SK-N-SH treated with all-trans-retinoic acid at 6 μM for 48 hours (cell line): ENCODE data around the gene CDH26.

Experiments used
- ARNTL ChIP-seq: fragments of 450-650 bp; formaldehyde crosslinking; IDR thresholded peaks from 2 replicates; pipeline ENCODE4 v1.5.0; 2020; ENCODE audit warnings: low read depth, mild to moderate bottlenecking, moderate library complexity, borderline replicate concordance
- TF ChIP-seq, protein P1 (sequence below): fragments of 250-450 bp; sonication (Bioruptor Pico); IDR thresholded peaks from 2 replicates; pipeline ENCODE4 v1.8.0; 2021; ENCODE audit warnings: low read depth, mild to moderate bottlenecking, moderate library complexity, borderline replicate concordance
- TF ChIP-seq, protein P2 (sequence below): fragments of 250-450 bp; sonication (Bioruptor Pico); IDR thresholded peaks from 2 replicates; pipeline ENCODE4 v1.5.0; 2020; ENCODE audit warnings: mild to moderate bottlenecking, moderate library complexity

DNA sequence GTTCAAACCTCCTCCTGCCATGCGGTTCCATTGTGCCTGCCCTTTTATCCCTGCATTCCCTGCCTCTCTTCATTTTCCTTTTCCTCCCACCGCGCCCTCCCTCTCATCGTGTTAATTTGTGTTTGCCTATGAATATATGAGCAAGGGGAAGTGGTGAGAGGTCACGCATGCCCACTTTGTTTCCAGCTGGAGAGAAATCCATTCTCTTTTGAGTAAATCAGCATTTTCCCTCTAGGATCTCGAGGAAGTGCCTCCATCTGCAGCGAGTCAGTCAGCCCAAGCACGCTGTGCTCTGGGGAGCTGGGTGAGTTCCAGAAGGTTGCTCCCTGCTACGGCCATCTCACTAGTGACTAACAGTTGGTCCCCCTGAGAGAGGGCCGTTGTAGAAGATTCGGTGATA lies 42.9 kb downstream of the CDH26 start:
- TF ChIP-seq, protein P1, sequence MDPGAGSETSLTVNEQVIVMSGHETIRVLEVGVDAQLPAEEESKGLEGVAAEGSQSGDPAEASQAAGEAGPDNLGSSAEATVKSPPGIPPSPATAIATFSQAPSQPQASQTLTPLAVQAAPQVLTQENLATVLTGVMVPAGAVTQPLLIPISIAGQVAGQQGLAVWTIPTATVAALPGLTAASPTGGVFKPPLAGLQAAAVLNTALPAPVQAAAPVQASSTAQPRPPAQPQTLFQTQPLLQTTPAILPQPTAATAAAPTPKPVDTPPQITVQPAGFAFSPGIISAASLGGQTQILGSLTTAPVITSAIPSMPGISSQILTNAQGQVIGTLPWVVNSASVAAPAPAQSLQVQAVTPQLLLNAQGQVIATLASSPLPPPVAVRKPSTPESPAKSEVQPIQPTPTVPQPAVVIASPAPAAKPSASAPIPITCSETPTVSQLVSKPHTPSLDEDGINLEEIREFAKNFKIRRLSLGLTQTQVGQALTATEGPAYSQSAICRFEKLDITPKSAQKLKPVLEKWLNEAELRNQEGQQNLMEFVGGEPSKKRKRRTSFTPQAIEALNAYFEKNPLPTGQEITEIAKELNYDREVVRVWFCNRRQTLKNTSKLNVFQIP (CRISPR knock-in tag): no peak
- TF ChIP-seq ARNTL (CRISPR knock-in tag): no peak
- TF ChIP-seq, protein P2, sequence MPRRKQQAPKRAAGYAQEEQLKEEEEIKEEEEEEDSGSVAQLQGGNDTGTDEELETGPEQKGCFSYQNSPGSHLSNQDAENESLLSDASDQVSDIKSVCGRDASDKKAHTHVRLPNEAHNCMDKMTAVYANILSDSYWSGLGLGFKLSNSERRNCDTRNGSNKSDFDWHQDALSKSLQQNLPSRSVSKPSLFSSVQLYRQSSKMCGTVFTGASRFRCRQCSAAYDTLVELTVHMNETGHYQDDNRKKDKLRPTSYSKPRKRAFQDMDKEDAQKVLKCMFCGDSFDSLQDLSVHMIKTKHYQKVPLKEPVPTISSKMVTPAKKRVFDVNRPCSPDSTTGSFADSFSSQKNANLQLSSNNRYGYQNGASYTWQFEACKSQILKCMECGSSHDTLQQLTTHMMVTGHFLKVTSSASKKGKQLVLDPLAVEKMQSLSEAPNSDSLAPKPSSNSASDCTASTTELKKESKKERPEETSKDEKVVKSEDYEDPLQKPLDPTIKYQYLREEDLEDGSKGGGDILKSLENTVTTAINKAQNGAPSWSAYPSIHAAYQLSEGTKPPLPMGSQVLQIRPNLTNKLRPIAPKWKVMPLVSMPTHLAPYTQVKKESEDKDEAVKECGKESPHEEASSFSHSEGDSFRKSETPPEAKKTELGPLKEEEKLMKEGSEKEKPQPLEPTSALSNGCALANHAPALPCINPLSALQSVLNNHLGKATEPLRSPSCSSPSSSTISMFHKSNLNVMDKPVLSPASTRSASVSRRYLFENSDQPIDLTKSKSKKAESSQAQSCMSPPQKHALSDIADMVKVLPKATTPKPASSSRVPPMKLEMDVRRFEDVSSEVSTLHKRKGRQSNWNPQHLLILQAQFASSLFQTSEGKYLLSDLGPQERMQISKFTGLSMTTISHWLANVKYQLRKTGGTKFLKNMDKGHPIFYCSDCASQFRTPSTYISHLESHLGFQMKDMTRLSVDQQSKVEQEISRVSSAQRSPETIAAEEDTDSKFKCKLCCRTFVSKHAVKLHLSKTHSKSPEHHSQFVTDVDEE (CRISPR knock-in tag): no peak
